Measurements from ENCODE around the gene CCDC192. TPM values are rescaled to one million over a fixed set of nuclear protein-coding genes. Genes with fewer than 3 reads are reported as not detected.

CCDC192 gene
- total and polyA plus RNA-seq, 2 of the 4 experiments (the other 2 are of a cell fraction) = not detected

DNA sequence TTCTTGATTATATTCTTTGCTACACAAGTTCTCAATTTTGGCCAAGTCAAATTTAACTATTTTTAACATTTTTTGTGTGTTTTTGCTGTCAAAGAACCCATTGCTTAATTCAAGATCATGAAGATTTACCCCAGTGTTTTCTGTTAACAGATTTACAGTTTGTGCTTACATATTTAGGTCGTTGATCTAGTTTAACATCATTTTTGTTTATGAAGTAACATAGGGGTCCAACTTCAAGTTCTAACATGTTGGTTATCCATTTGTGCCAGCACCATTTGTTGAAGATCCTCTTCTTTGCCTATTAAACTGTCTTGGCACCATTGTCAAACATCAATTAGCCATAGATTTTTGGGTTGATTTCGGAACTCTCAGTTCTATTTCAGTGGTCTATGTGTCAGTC lies 71.0 kb downstream of the CCDC192 start:
- Histone ChIP-seq H2BK15ac (ENCODE audit: low read depth, low read length) (no peak overlapping the region), H4K91ac (ENCODE audit: insufficient read depth, low read depth, low read length) (no peak overlapping the region), H3K9ac (ENCODE audit: low read depth, low read length) (no peak overlapping the region), H4K20me1 (ENCODE audit: insufficient read depth, low read length) (no peaks in the 10 kb centered on the region), H3K27me3 (ENCODE audit: control insufficient read depth, insufficient read depth, low read length) (peaks cover 2% of the 10 kb centered on the region), H3K36me3 (ENCODE audit: control insufficient read depth, insufficient read depth, low read length) (no peaks in the 10 kb centered on the region), H3K4ac (ENCODE audit: low read depth, low read length) (no peak overlapping the region), H2AK5ac (ENCODE audit: low read depth, low read length) (no peak overlapping the region), H2AFZ (replicated peaks; ENCODE audit: low read length, poor library complexity) (no peak overlapping the region), H3K4me1 (ENCODE audit: control insufficient read depth, insufficient read depth, low read length) (no peaks in the 10 kb centered on the region), H3K14ac (replicated peaks; ENCODE audit: low read depth, low read length) (no peak overlapping the region), H2AK9ac (replicated peaks; ENCODE audit: low read depth, low read length, poor library complexity) (no peak overlapping the region), H4K5ac (ENCODE audit: low read depth, low read length) (no peak overlapping the region), H4K8ac (ENCODE audit: low read depth in 2 of 2, low read length in 2 of 2) (no peak overlapping the region), H2BK5ac (ENCODE audit: low read depth, low read length, poor library complexity, severe bottlenecking) (no peak overlapping the region), H3K18ac (ENCODE audit: low read depth, low read length) (no peak overlapping the region), H3K4me2 (ENCODE audit: low read depth, low read length) (no peak overlapping the region), H3K4me3 (ENCODE audit: insufficient read depth, low read depth, low read length) (no peak overlapping the region), H3K27ac (ENCODE audit: insufficient read depth, low read length) (no peak overlapping the region), H3K23ac (ENCODE audit: low read depth, low read length) (no peak overlapping the region), H3K9me3 (ENCODE audit: control insufficient read depth, insufficient read depth, low read length) (no peaks in the 10 kb centered on the region), H3K79me1 (ENCODE audit: low read depth in 1 of 2, low read length in 2 of 2) (no peaks in the 10 kb centered on the region), H2BK120ac (ENCODE audit: low read depth, low read length) (no peak overlapping the region), H2BK20ac (ENCODE audit: low read depth, low read length) (no peak overlapping the region), H3K56ac (ENCODE audit: extremely low read depth, insufficient read depth, low read length) (no peak overlapping the region), H3K9me1 (ENCODE audit: insufficient read depth, low read length) (no peaks in the 10 kb centered on the region)
- CTCF ChIA-PET = no interaction called here
- POLR2A ChIA-PET (ENCODE audit: unreplicated experiment) = no interaction called here
- no peak for DNase-seq
- intact Hi-C loops (cut with micrococcal nuclease) = no loop called here
- in situ Hi-C loops (cut with MboI; ENCODE audit: low sequenced_read_pairs) = no loop called here
- WGBS, 2 experiments (ENCODE audit: extremely low coverage in 2 of 2, insufficient read length in 1 of 2) = no CpG with 5 or more reads among the region's 2 CpGs
- ATAC-seq (ENCODE audit: low read depth) = no peak
- dilution Hi-C loops (cut with HindIII; ENCODE audit: low sequenced_read_pairs, unreplicated experiment) = no loop called here
- TF ChIP-seq NFE2L2 (IDR thresholded peaks at IDR 0.05; ENCODE audit: low read depth, low read length) = no peak
- BruUV-seq (replicated peaks) = no TSS peak

All from IMR-90 (cell line).